Hematopoietic multipotent progenitor cell treated with erythropoietin and hydrocortisone succinate and interleukin-3 and kit ligand, for 6 days (in vitro differentiated cells): ENCODE measurements around the gene ST3GAL3.
"Not testable (repeated sequence)": the region's sequence is repeated elsewhere in the genome, so short reads cannot be mapped to it uniquely, and the experiment has no call there.

ENCODE experiments used
- DNase-seq: peaks from one replicate; pipeline ENCODE4 v3.0.0-alpha.2; 2015

Gene ST3GAL3

DNA sequence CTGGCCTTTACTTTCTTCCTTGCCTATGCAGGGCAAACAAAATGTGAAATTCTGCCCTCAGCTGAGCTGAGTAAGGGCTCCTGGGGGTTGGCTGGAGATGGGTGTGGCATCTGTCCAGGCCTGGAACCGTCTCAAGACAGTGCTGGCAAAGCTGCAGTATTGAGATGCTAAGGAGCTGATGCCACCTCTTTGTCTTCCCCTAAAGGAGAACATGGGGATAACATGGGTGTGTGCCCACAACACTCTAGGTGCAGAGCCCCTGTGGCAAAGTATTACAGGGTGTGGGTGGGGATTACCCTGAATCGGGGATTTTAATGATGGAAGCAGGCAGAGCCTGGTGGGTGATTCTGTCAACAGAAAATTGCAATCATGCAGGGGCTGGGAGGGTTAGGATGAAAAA lies 2.5 kb upstream of the ST3GAL3 start:
- DNase-seq = peak; percentile 76

GRCh38 chr1:43705334-43705733 lies 2.0 kb upstream of the ST3GAL3 start:
- no peak for DNase-seq

- DNase-seq = no peak
Observed at GRCh38 chr1:43705982-43706597, 1.2 kb upstream of the ST3GAL3 start.

DNA sequence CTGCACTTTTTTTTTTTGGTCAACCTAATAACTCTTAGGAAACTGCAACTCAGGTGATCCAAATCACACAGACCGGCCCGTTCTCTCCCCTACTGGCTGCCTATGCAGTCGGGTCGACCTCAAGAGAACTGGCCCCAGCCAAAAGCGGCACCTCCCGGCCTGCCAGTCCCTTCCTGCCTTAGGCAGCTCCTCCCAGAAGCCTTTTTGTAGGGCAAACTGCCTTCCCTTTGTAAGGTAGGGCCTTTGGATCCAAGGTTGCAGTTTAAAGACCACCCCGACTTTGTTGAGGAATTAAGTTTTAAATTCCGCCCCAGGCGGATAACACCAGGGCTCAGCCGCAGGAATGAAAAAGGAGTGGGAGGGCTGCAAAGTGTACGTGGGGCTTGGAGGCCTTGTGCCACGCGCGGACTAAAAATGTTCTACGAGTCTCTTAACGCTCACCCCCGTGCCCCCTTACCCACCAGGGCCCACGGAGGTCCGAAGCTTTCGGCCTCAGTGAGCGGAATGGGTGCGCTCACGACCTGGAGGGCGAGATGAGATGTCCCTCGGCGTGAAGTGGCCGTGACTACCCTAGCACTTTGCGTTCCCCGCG lies 642 bp upstream of the ST3GAL3 start:
- peak; percentile 72 for DNase-seq

- DNase-seq = peak; percentile 55
Observed at GRCh38 chr1:43708002-43708410, 670 bp downstream of the ST3GAL3 start.

DNA sequence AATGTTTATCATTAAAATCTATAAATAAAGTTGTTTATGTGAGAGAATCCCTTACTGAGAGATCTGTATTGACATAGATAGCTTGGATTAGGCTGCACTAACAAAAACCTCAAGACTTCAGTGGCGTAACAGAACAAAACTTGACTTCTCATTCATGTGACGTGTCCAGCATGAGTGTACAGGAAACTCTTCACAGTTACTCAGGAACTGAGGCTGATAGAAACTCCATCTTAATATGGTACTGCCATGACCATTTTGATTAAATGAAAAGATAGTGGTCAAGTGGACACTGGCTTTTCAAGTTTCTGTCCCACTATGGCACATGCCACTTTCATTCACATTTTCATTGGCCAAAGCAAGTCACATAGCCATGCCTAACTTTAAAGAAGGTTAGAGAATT lies 3.7 kb downstream of the ST3GAL3 start:
- DNase-seq = peak; percentile 74

- no peak for DNase-seq
Observed at GRCh38 chr1:43711524-43712386, 4.4 kb downstream of the ST3GAL3 start.

GRCh38 chr1:43716559-43717281 lies 9.4 kb downstream of the ST3GAL3 start:
- no peak for DNase-seq

DNA sequence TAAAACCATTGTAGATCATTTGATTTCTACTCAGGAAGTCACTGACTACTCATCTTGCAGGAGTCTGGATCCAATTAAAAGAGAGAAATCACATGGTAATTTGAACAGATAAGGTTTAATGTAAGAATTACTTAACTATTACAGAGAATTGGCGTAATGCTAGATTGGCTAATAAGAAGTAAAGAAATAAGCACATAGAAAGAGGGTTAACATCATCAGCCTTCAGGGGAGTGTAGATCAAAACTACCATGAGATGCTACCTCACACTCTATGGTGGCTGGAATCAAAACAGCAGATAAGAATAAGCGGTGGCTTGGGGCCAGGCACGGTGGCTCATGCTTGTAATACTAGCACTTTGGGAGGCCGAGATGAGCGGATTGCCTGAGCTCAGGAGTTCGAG lies 11.7 kb downstream of the ST3GAL3 start:
- DNase-seq = peak; percentile 28

- not testable (repeated sequence) for DNase-seq
Observed at GRCh38 chr1:43719670-43720419, 12.5 kb downstream of the ST3GAL3 start.

DNA sequence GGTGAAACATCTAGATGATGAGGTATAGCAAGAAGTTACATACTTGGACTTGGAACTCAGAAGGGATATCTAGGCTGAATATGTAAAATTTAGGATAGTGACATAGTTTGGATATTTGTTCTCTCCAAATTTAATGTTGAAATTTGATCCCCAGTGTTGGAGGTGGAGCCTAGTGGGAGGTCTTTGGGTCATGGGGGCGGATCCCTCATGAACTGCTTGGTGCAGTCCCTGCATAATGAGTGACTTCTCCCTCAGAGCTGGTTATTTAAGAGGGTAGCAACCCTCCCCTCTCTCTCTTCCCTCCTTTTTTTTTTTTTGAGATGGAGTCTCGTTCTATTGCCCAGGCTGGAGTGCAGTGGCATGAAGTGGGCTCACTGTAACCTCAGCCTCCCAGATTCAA lies 15.5 kb downstream of the ST3GAL3 start:
- DNase-seq = no peak

DNA sequence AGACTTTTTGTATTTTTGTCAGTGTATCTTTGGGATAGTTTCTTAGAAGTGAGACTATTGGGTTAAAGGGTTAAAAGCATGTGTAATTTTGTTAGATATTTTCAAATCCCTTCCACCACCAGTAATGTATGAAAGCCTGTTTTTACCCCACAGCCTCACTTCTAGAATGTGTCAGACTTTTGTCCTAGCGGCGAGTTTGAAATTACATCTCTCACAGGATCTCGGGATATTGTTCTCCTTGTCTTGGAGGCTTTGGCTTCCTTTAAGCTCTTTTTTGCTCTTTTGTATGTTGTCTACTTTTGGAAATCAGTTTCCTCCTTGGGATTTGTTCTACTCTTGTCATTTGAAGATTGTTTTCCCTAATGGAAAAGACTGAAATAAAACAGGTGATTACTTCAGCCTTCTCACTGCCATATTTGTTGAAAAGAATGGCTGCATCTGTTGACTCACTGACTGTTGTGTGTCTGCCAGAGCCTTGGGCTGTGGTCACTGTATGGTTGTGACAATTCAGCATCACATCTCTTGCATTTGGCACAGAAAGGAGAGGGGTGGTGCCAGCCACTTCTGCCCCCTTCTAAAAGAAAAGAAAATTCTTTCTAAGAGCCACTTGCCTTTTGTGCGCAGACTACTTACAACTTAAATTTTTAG lies 22.6 kb downstream of the ST3GAL3 start:
- peak; percentile 17 for DNase-seq

- DNase-seq = peak; percentile 90
Observed at GRCh38 chr1:43731867-43732531, 24.7 kb downstream of the ST3GAL3 start.

DNA sequence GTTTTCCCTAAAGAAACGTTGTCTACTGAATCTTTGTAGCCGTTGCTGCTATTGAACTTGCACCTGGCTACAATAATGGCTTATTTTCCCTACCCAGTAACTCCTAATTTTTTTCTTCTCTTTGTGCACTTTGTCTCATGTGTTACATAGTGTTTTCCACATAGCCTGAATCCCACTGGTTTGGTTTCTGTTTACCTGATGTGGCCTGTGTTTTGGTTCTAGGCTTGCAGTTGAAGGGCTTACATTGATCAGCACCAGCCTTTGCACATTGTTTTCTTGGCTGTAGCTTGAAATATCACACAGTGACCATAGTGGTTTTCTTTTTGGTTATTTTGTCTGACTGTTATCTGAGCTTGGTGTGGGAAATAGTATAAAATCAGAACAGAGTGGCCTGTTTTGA lies 29.5 kb downstream of the ST3GAL3 start:
- no peak for DNase-seq

DNA sequence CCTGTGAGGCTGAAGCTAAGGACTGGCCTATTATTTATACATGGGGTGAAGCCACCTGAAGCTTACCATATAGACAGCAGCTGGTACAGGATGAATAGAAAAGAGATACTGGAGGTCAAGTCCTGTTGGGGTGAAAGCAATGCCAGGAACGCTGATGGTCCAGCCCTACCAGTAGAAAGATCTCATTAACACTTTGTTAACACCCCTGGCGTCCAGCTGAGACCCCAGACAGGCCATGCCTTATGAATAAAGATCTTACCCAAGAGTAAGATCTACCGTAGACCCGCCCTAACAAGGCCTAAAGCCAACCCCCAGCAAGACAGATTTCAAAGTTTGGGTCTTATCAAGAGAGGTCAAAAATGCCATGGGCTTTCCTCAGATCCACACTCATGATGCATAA lies 34.7 kb downstream of the ST3GAL3 start:
- no peak for DNase-seq

GRCh38 chr1:43743206-43743605 lies 35.9 kb downstream of the ST3GAL3 start:
- no peak for DNase-seq

- DNase-seq = no peak
Observed at GRCh38 chr1:43747736-43748135, 40.4 kb downstream of the ST3GAL3 start.

DNA sequence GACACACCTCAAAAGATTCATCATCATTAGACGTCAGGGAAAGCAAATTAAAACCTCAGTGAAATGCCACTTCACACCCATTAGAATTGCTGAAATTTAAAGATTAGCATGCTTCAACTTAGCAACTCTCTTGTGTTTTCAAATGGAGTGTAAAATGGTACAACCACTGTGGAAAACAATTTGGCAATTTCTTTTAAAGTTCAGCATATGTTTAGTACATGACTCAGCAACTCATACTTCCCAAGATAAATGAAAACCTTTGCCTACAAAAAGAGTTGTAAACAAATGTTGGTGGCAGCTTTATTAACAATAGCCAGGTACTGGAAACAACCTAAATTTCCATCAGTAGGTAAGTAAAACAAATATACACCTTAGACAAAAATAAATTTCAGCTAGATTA lies 42.7 kb downstream of the ST3GAL3 start:
- DNase-seq = peak; percentile 17

GRCh38 chr1:43753422-43753821 lies 46.1 kb downstream of the ST3GAL3 start:
- DNase-seq = no peak

DNA sequence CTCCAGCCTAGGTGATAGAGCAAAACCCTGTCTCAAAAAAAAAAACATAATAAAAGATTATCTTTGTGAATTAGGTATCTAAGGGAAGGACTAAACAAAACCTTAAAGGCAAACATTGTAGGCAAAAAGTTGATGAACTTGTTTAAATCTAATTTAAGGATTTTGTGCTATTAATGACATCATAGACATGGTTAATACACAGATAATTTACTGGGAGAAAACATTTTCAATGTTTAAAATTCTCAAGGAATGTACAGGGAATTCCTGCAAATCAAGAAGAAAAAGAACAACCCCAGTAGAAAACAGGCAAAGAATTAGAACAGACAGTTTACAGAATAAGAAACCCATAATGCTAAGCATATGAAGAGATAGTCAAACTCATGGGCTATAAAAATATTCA lies 47.6 kb downstream of the ST3GAL3 start:
- DNase-seq = no peak

DNA sequence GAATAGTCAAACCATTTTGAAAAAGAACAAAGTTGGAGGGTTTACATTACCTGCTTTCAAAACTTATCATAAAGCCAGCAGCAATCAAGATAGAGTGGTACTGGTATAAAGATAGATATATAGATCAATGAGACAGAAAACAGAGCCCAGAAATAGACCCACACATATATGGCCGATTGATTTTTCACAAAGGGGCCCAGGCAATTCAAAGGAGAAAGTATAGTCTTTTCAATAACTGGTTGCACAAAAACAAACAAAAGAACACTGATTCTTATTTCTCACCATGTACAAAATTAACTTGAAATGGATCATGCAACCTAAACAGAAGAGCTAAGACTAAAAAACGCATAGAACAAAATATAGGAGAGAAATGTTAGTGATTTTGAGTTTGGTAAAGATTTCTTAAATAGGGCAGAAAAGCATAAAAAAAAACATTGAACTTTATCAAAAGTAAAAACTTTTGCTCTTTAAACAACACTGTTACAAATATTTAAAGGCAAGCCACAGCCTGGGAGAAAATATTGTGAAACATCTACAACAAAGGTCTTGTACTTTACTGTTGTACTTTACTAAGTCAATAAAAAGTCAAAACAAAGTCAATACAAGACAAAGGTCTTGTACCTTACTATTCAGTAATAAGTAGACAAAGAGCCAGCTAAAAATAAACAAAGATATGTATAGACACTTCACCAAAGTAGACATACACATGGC lies 50.2 kb downstream of the ST3GAL3 start:
- no peak for DNase-seq
